ENCODE data around the gene MYRF. TPM values are rescaled to one million over a fixed set of nuclear protein-coding genes. Genes with fewer than 3 reads are reported as not detected.

MYRF gene
- total RNA-seq, 1 experiment from 2014 or later: 91.4 TPM

- Mint-ChIP-seq H3K4me1 (ENCODE audit: low read depth, unreplicated experiment) (peaks cover 43% of the 10 kb centered on the region), H3K27ac (ENCODE audit: unreplicated experiment) (no peak overlapping the region), H3K9me3 (ENCODE audit: low read depth, unreplicated experiment) (no peaks in the 10 kb centered on the region), H3K27me3 (ENCODE audit: unreplicated experiment) (no peaks in the 10 kb centered on the region), H3K4me3 (ENCODE audit: low read depth, unreplicated experiment) (peak overlapping the region; percentile 99), H3K36me3 (ENCODE audit: insufficient read depth, unreplicated experiment) (peaks cover 40% of the 10 kb centered on the region)
- DNase-seq: no peak
- no TSS peak for BruUV-seq (replicated peaks)
- intact Hi-C loops (cut with micrococcal nuclease; ENCODE audit: unreplicated experiment): no loop called here
- CTCF ChIA-PET: interaction anchor here (0.6 kb wide), 1 partner anchor 24 kb away, joined by 8 read pairs; no protein-coding TSS in a partner anchor
- TF ChIP-seq, protein P1, sequence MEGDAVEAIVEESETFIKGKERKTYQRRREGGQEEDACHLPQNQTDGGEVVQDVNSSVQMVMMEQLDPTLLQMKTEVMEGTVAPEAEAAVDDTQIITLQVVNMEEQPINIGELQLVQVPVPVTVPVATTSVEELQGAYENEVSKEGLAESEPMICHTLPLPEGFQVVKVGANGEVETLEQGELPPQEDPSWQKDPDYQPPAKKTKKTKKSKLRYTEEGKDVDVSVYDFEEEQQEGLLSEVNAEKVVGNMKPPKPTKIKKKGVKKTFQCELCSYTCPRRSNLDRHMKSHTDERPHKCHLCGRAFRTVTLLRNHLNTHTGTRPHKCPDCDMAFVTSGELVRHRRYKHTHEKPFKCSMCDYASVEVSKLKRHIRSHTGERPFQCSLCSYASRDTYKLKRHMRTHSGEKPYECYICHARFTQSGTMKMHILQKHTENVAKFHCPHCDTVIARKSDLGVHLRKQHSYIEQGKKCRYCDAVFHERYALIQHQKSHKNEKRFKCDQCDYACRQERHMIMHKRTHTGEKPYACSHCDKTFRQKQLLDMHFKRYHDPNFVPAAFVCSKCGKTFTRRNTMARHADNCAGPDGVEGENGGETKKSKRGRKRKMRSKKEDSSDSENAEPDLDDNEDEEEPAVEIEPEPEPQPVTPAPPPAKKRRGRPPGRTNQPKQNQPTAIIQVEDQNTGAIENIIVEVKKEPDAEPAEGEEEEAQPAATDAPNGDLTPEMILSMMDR (IDR thresholded peaks at IDR 0.05; ENCODE audit: unreplicated experiment): no peak
These were observed 1.1 kb upstream of the MYRF start for GRCh38 chr11:61751384-61751783.

- Mint-ChIP-seq H3K27ac (ENCODE audit: unreplicated experiment) (peak overlapping the region; percentile 94), H3K36me3 (ENCODE audit: insufficient read depth, unreplicated experiment) (peaks cover 53% of the 10 kb centered on the region), H3K4me1 (ENCODE audit: low read depth, unreplicated experiment) (peaks cover 59% of the 10 kb centered on the region), H3K27me3 (ENCODE audit: unreplicated experiment) (no peaks in the 10 kb centered on the region), H3K9me3 (ENCODE audit: low read depth, unreplicated experiment) (no peaks in the 10 kb centered on the region), H3K4me3 (ENCODE audit: low read depth, unreplicated experiment) (peak overlapping the region; percentile 99)
- DNase-seq: no peak
- CTCF ChIA-PET: interaction anchor here (0.6 to 1.1 kb wide), 6 partner anchors 20 to 194 kb away, joined by 3 to 8 read pairs (median 4); partner anchors contain the start of genes FEN1 and TMEM258
- BruUV-seq (replicated peaks): TSS peak; percentile 63
- TF ChIP-seq, protein P1 (IDR thresholded peaks at IDR 0.05; ENCODE audit: unreplicated experiment): no peak
- intact Hi-C loops (cut with micrococcal nuclease; ENCODE audit: unreplicated experiment): no loop called here
These were observed 587 bp downstream of the MYRF start for GRCh38 chr11:61752925-61753521.

DNA sequence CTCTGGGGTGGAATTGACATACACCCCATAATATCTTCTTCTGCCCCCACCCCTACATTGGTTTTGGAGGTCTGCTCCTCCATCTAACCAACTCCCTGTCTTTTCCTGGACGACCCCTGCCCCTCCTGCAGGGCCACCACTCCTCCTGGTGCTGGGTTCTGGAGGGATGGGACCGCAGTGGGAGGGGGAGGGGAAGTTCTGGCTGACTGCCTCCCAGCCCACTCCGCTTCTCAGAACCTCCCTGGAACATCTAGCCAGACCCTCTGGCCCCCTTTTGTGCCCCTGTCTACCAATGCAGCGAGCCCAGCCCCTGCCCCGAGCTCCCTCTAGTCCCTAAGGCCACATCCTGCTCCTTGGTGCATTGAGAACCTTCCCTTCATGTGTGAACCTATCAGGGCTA, 1.2 kb downstream of the MYRF start:
- Mint-ChIP-seq H3K27ac (ENCODE audit: unreplicated experiment) (peak overlapping the region; percentile 94), H3K4me3 (ENCODE audit: low read depth, unreplicated experiment) (peak overlapping the region; percentile 99), H3K27me3 (ENCODE audit: unreplicated experiment) (no peaks in the 10 kb centered on the region), H3K4me1 (ENCODE audit: low read depth, unreplicated experiment) (peaks cover 63% of the 10 kb centered on the region), H3K36me3 (ENCODE audit: insufficient read depth, unreplicated experiment) (peaks cover 53% of the 10 kb centered on the region), H3K9me3 (ENCODE audit: low read depth, unreplicated experiment) (no peaks in the 10 kb centered on the region)
- TF ChIP-seq, protein P1 (IDR thresholded peaks at IDR 0.05; ENCODE audit: unreplicated experiment): no peak
- DNase-seq: no peak
- no TSS peak for BruUV-seq (replicated peaks)
- CTCF ChIA-PET: interaction anchor here (0.6 to 1.1 kb wide), 6 partner anchors 19 to 193 kb away, joined by 3 to 8 read pairs (median 4); partner anchors contain the start of genes FEN1 and TMEM258
- intact Hi-C loops (cut with micrococcal nuclease; ENCODE audit: unreplicated experiment): no loop called here

DNA sequence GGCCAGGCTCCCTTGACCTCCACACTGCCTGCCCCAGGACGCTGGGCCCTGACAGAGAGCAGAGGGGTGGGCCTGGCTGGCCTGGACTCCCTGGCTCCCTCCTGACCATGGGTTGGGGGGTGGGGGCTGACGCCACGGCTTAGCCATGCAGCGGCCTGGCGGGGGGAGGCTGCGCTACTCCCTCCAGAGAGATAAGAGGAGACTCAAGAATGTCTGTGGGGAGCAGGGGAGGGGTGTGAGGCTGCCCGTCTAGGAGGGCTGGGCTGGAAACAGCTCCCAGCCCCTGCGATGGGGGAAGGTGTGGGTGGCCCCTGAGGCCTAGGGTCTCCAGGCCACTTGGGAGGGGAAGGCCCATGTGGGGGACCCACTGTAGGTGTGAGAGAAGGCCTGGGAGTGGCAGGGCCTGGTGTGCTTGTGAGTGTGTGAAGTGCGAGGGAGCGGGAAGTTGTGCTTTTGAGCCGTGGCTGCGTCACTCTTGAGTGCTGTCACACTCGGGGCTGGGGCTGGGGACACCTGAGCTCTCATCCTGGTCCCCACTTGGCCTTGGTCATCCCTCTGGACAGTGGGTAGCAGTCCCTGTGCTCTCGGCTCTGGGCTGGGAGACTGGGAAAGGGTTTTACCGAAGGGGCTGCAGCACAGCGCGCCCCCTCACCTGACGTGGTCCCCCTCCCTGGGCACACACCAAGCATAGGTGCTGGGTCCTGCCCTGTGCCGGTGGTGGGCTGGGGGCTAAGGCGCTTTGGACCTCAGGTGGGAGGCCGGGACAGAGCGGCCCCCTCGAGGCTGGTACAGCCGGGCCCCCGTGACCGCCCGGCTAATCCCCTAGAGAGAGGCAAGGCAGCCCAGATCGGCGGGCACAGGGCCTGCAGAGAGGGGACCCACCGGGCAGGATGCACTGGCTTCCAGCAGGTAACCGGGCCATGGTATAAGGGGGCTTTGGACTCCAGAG, 2.4 kb downstream of the MYRF start:
- TF ChIP-seq, protein P1 (IDR thresholded peaks at IDR 0.05; ENCODE audit: unreplicated experiment): no peak
- Mint-ChIP-seq H3K4me3 (ENCODE audit: low read depth, unreplicated experiment) (peak overlapping the region; percentile 99), H3K27me3 (ENCODE audit: unreplicated experiment) (no peaks in the 10 kb centered on the region), H3K4me1 (ENCODE audit: low read depth, unreplicated experiment) (peaks cover 74% of the 10 kb centered on the region), H3K27ac (ENCODE audit: unreplicated experiment) (peak overlapping the region; percentile 94), H3K9me3 (ENCODE audit: low read depth, unreplicated experiment) (no peaks in the 10 kb centered on the region), H3K36me3 (ENCODE audit: insufficient read depth, unreplicated experiment) (peaks cover 57% of the 10 kb centered on the region)
- intact Hi-C loops (cut with micrococcal nuclease; ENCODE audit: unreplicated experiment): no loop called here
- no TSS peak for BruUV-seq (replicated peaks)
- CTCF ChIA-PET: interaction anchor here (1.0 kb wide), 1 partner anchor 33 kb away, joined by 4 read pairs; no protein-coding TSS in a partner anchor
- peak; percentile 52 for DNase-seq
